NT2/D1 (cell line): Measurements from ENCODE around the gene CSNK1G1.
"Not testable (repeated sequence)": the region's sequence is repeated elsewhere in the genome, so short reads cannot be mapped to it uniquely, and the experiment has no call there.

Experiments
- DNase-seq: peaks from one replicate; pipeline ENCODE4 v3.0.0-alpha.2; 2011; ENCODE audit warnings: low read depth, low spot score
- H3K27me3 ChIP-seq: 2 replicates; pipeline ENCODE4 v1.6.0; 2011; ENCODE audit warnings: mild to moderate bottlenecking; ENCODE audit not compliant: insufficient read length, insufficient read depth
- H3K36me3 ChIP-seq: 2 replicates; pipeline ENCODE4 v1.6.1; 2011; ENCODE audit warnings: mild to moderate bottlenecking, low read length, mixed read lengths; ENCODE audit not compliant: insufficient read depth, insufficient read length
- H3K4me1 ChIP-seq: 2 replicates; pipeline ENCODE4 v1.5.1; 2011; ENCODE audit not compliant: insufficient read depth, insufficient read length
- H3K4me3 ChIP-seq: 2 replicates; pipeline ENCODE4 v1.5.1; 2011; ENCODE audit warnings: low read depth; ENCODE audit not compliant: insufficient read length
- H3K9ac ChIP-seq: 2 replicates; pipeline ENCODE4 v1.6.0; 2011; ENCODE audit warnings: low read depth; ENCODE audit not compliant: insufficient read length
- H3K9me3 ChIP-seq: 2 replicates; pipeline ENCODE4 v1.5.1; 2011; ENCODE audit warnings: mild to moderate bottlenecking, low read length; ENCODE audit not compliant: insufficient read depth
- SUZ12 ChIP-seq: IDR thresholded peaks from 2 replicates; pipeline ENCODE4 v1.6.1; 2011; ENCODE audit not compliant: insufficient read length, insufficient read depth; ENCODE audit errors: extremely low read depth
- YY1 ChIP-seq: IDR thresholded peaks from 2 replicates; pipeline ENCODE4 v1.6.1; 2011; ENCODE audit not compliant: insufficient read length, insufficient read depth
- ZNF274 ChIP-seq: IDR thresholded peaks from 2 replicates; pipeline ENCODE4 v1.6.1; 2011; ENCODE audit warnings: mild to moderate bottlenecking, low read depth, low read length

The CSNK1G1 gene

DNA sequence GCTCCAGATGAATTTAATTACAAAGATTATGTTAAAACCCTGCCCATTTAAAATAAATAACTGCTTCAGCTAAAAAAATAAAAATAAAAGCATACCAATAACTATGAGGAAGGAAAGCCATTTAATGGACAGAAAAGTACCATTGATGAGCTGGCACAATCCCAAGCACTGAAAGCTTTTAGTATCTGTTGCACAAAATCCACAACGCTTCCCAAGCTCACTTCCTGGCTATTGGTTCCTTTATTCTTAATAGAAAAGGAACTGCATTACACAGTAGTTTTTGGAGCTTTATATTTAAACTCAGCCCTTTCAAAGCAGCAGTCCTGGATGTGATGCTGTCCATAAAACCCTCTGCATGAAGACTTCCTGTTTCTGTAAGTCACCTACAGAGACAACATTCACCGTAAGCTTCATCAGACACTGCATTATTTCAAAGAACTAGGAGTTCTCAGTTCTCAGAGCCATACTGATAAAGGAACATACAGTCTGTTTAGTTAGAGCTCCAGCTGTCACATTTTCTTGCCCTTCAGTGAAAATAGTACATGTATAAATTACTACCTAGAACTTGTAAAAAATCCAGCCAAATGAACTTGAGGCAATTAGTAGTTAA lies 81.5 kb downstream of the CSNK1G1 start:
- Histone ChIP-seq H3K27me3 (no peaks in the 10 kb centered on the region), H3K36me3 (no peaks in the 10 kb centered on the region), H3K9ac (no peak overlapping the region), H3K4me3 (no peak overlapping the region), H3K4me1 (no peaks in the 10 kb centered on the region), H3K9me3 (no peaks in the 10 kb centered on the region)
- no peak for DNase-seq
- TF ChIP-seq ZNF274 (no peak), SUZ12 (no peak), YY1 (no peak)

DNA sequence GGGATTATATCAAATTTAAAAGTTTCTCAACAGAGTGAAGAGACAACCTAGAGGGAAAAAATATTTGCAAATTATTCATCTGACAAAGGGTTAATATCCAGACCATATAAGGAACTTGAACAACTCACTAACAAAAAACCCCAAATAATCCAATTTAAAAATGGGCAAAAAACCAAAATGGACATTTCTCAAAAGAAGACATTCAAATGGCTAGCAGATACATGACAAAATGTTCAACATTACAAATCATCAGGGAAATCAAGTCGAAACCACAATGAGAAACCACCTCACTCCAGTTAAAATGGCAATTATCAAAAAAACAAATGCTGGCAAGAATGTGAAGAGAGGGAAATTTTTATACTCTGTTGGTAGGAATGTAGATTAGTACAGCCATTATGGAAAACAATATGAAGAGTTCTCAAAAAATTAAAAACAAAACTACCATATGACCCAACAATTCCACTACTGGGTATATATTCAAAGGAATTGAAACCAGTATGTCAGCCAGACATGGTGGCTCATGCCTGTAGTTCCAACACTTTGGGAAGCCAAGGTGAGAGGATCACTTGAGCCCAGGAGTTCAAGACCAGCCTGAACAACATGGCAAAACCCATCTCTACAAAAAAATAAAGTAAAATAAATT lies 88.5 kb downstream of the CSNK1G1 start:
- no peak for DNase-seq
- H3K36me3 ChIP-seq: no peaks in the 10 kb centered on the region
- H3K9me3 ChIP-seq: no peaks in the 10 kb centered on the region
- no peaks in the 10 kb centered on the region for H3K4me1 ChIP-seq
- H3K27me3 ChIP-seq: no peaks in the 10 kb centered on the region
- TF ChIP-seq YY1: no peak
- TF ChIP-seq ZNF274: no peak
- TF ChIP-seq SUZ12: no peak
- no peak overlapping the region for H3K9ac ChIP-seq
- no peak overlapping the region for H3K4me3 ChIP-seq

DNA sequence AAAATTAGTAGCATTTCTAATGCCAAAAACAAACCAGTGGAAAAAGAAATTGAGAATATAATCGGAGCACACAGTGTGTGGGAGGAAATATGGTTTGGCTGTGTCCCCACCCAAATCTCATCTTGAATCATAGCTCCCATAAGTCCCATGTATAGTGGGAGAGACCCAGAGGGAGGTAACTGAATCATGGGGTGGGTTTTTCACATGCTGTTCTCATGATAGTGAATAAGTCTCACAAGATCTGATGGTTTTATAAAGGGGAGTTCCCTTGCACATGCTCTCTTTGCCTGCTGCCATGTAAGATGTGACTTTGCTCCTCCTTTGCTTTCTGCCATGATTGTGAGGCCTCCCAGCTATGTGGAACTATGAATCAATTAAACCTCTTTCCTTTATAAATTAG lies 90.8 kb downstream of the CSNK1G1 start:
- H3K9ac ChIP-seq, DNase-seq, H3K4me3 ChIP-seq, H3K36me3 ChIP-seq, H3K9me3 ChIP-seq, H3K4me1 ChIP-seq, H3K27me3 ChIP-seq: not testable (repeated sequence)

DNA sequence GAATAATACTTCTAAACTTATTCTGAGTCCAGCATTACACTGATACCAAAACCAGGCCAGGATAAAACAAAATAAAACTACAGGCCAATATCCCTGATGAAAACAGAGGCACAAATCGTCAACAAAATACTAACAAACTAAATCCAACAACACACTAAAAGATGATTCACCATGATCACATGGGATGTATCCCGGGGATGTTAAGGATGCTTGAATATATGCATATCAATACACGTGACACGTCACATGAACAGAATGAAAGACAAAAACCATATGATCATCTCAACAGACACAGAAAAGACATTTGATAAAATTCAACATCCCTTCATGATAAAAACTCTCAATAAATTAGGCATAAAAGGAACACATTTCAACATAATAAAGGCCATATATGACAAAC lies 91.5 kb downstream of the CSNK1G1 start:
- no peaks in the 10 kb centered on the region for H3K36me3 ChIP-seq
- H3K27me3 ChIP-seq: no peaks in the 10 kb centered on the region
- no peak for DNase-seq
- TF ChIP-seq ZNF274 (no peak), SUZ12 (no peak), YY1 (no peak)
- H3K9me3 ChIP-seq: no peaks in the 10 kb centered on the region
- no peak overlapping the region for H3K9ac ChIP-seq
- no peaks in the 10 kb centered on the region for H3K4me1 ChIP-seq
- no peak overlapping the region for H3K4me3 ChIP-seq

DNA sequence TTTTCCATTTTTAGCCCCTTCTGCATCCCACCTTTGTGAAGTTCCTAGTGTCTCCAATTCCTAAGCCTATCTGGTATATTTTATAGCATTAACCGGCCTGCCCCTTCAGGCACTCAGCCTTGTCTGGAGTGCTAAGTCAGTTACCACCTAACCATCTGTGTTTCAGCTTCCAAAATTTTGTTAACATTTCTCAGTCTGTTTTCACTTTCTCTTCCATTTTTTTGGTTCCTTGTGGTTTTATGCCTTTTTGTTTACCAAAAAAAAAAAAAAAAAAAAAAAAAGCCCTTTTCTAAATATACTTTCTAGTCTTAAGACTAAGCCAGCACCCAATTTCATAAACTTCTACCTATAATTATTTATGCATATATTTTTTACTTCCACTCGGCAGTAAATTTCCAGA lies 92.4 kb downstream of the CSNK1G1 start:
- Histone ChIP-seq H3K9ac (no peak overlapping the region), H3K27me3 (no peaks in the 10 kb centered on the region), H3K4me3 (no peak overlapping the region), H3K9me3 (no peaks in the 10 kb centered on the region), H3K4me1 (no peaks in the 10 kb centered on the region), H3K36me3 (no peaks in the 10 kb centered on the region)
- DNase-seq: no peak
- no peak for TF ChIP-seq ZNF274
- no peak for TF ChIP-seq YY1
- no peak for TF ChIP-seq SUZ12

DNA sequence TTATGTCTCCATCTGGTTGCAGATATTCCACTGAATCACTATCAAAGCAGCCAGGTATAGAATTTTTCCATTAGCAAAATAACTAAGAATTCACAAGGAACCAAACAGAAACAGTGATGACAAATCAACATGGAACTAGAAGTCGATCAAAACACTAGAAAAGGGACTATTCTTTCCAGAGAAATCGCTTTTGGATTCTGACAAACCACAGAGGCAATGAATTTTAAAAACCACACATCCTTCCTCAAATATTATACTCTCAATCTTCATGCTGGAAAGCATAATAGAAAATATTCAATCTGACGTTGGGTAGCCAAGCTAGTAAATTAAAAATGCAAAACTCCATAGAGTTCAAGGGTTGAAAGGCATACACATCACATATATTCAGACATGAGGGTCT lies 99.9 kb downstream of the CSNK1G1 start:
- Histone ChIP-seq H3K36me3 (no peaks in the 10 kb centered on the region), H3K9ac (no peak overlapping the region), H3K9me3 (no peaks in the 10 kb centered on the region), H3K4me1 (no peaks in the 10 kb centered on the region), H3K27me3 (no peaks in the 10 kb centered on the region), H3K4me3 (no peak overlapping the region)
- DNase-seq: no peak
- TF ChIP-seq SUZ12: no peak

DNA sequence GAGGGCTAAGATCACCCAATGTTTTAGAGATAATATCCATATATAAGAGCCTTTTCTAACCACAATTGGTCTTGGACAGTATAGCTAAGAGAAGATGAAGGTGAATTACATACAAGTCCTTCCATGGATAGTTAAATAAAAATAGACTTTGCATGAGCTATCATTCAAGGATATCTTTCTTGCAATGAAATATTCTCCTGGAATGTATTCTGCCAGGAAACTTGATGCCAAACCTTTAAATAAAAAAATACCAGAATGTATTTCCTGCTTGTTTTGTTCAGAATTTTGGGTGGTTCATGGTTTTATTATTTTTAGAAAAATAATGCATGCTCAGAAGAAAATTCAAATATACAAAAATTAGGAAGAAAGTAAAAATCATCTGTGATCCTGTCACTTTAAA lies 104.3 kb downstream of the CSNK1G1 start:
- Histone ChIP-seq H3K4me3 (no peak overlapping the region), H3K36me3 (peaks cover 3% of the 10 kb centered on the region), H3K9ac (no peak overlapping the region), H3K4me1 (no peaks in the 10 kb centered on the region), H3K27me3 (no peaks in the 10 kb centered on the region), H3K9me3 (no peaks in the 10 kb centered on the region)
- DNase-seq: no peak
- TF ChIP-seq SUZ12: no peak
- TF ChIP-seq ZNF274: no peak
- no peak for TF ChIP-seq YY1
